ENCODE data around the gene NCKAP1.
"Not testable (repeated sequence)": the region's sequence is repeated elsewhere in the genome, so short reads cannot be mapped to it uniquely, and the experiment has no call there.

NCKAP1 gene

DNA sequence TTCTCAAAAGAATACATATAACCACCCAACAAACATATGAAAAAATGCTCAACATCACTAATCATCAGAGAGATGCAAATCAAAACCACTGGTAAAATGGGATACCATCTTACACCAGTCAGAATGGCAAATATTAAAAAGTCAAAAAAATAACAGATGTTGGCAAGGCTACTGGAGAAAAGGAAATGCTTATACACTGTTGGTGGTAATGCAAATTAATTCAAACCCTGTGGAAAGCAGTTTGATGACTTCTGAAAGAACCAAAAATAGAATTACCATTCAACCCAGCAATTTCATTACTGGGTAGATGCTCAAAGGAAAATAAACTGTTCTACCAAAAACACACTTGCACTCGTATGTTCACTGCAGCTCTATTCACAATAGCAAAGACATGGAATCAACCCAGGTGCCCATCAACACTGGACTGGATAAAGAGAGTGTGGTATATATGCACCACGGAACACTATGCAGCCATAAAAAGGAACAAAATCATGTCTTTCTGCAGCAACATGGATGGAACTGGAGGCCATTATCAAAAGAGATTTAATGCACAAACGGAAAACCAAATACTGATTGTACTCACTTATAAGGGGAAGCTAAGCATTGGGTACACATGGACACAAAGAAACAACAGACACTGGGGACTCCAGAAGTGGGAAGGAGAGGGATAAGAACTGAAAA is 38.8 kb downstream of the NCKAP1 start:
- no peak for DNase-seq

DNA sequence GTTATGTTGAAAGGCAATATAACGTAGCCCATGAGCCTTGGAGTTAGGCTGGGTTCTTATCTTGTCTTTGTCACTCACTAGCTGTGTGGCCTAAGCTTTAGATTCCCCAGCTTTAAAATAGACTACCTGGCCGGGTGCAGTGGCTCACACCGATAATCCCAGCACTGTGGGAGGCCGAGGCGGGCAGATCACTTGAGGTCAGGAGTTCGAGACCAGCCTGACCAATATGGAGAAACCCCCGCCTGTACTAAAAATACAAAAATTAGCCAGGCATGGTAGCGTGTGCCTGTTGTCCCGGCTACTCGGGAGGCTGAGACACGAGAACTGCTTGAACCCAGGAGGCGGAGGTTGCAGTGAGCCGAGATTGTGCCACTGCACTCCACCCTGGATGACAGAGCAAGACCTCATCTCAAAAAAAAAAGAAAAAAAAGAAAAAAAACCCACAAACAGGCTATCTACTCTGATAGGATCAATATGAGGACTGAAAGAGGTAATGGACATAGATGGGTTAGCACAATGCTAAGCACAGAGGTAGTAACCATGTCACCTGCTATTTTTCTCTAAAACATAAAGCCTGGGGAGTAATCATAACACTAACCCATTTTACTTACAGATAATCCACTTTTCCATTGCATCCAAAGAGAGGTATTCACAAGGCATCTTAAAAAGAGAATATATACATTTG is 43.9 kb downstream of the NCKAP1 start:
- DNase-seq: no peak

DNA sequence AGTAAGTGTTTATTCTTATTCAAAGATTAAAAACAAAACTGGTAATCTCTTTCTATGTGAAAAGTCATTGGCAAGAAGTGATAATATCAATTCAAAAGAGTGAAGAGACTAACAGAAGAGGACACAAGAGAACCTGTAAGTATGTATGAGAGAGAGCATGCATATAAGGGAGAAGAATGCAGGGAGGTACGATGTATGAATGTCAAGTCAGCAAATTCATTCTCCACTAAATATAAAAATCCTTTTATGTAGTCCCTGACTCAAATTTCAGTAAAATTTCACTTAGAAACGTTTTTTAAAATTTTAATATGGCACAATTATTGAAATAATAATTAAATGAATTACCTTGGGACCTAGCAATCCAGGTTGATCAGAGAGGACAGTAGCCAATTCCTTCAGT is 55.3 kb downstream of the NCKAP1 start:
- no peak for DNase-seq

DNA sequence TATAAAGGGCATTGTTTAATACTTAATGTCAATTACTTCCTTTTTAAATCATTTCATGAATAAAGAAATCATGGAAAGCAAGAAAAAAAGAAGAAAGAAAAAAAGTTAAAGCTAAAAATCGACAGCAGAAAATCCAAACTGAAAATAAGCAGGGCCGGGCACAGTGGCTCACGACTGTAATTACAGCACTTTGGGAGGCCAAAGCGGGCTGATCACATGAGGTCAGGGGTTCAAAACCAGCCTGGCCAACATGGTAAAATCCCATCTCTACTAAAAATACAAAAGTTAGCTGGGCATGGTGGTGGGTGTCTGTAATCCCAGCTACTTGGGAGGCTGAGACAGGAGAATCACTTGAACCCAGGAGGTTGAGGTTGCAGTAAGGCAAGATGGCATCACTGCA is 56.8 kb downstream of the NCKAP1 start:
- not testable (repeated sequence) for DNase-seq

DNA sequence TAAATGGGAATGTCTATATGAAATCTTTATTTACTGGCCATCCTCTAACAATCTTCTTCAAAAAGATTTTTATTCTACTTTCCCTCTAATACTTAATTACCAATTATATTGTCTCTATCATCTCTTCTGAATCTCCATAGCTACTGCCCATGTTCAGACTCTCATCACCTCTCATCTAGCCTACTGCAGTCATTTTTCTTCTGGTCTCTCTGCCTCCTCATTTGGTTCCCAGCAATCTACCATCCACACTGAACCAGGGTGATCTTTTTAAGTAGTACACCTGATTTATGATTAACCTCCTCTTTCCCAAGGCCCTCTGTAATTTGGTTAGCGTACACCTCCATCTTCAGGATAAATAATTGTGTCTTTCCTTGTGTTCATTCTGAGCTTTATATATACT is 57.6 kb downstream of the NCKAP1 start:
- DNase-seq: no peak

DNA sequence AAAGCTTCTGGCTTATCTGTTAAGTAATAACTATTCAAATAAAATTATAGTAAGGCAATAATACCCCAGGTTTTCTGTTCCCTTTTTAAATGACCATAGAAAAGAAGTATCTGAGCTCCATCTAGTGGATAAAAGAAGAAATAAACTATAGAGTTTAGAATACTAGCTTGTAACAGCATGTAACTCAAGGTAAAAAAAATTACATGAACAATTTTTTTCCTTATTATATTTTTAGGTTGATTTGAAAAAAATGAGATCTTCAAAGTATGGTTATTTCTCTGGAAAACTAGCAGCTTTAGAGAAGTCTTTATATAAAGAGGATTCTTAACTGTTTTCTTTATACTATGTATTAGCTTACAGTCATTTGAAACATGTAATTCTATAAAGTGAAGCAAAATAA is 58.1 kb downstream of the NCKAP1 start:
- DNase-seq: peak; percentile 23

DNA sequence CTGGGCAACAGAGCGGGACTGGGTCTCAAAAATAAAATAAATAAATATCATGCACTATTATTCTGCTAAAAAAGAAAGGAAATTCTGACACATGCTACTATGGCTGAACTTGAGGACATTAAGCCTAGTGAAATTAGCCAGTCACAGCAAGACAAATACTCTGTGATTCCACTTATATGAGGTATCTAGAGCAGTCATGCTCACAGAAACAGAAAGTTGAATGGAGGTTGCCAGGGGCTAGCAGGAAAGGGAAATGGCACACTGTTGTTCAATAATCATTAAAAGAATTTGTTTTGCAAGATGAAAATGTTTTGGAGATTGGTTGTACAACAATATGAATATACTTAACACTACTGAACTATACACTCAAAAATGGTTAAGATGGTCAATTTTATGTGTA is 60.8 kb downstream of the NCKAP1 start:
- DNase-seq: no peak

DNA sequence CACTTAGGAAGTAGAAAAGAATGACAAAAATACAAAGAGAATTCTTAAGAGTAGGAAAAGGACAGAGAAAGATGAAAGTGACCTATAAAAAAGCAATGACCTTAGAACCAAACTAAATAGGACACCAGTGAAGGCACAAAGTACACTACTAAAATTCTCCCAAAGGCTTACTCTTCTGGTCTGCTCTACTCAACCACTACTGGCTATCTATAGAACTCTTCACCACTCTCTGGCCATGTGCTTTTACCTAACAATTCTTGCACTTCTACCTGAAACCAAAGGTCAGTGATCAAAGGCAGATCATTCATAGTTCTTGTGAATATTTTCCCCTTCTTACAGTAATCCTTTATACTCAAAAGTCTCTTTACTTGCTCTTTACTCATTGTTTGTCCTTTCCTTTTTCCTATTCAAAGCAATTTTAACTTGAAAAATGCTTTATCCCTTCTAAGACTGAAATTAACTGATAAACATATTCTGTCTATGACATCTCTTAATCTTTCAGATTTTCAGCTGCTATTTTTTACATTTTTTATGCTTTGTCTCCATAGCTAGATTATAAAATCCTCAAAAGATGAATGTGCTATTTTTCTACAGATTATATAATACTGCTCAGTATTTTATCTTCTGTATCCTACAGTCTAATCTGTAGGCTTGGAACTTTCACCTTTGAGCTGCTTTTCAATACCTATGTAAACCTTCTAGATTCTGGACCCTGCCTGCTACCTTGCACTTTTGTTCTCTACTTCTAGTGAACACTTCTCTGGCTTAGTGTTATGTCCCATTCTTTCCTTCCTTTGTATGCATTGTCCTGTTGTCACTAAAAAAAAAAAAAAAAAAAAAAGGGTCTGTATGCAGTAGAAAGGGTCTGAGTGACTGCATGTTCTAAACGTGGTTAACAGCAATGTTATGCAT is 64.6 kb downstream of the NCKAP1 start:
- no peak for DNase-seq

DNA sequence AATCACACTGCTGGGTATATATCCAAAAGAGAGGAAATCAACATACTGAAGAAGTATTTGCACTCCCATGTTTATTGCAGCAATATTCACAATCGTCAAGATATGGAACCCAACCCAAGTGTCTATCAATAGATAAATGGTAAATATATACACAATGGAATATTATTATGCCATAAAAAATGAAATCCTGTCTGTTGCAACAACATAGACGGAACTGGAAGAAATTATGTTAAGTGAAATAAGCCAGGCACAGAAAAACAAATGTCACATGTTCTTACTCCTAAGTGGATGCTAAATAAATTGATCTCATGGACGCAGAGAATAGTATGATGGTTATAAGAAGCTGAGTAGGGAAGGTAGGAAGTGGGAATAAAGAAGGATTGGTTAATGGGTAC is 65.7 kb downstream of the NCKAP1 start:
- no peak for DNase-seq

DNA sequence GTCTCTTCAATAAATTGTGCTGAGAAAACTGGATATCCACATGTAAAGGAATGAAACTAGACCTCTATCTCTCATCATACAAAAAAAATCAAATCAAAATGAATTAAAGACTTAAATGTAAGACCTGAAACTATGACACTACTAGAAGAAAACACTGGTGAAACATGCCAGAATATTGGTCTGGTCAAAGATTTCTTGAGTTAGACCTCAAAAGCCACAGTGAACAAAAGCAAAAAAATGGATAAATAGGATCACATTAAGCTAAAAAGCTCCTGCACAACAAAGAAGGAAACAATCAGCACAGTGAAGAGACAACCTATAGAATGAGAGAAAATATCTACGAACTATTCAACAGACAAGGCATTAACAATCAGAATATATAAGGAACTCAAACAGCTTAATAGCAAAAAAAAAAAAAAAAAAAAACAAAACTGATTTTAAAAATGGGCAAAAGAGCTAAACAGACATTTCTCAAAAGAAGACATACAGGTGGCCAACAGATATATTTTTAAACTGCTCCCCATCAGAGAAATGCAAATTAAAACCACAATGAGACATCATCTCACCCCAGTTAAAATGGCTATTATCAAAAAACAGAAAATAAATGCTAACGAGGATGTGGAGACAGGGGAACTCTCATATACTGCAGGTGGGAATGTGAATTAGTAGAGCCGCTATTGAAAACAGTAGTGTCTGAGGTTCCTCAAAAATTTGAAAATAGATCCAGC is 66.3 kb downstream of the NCKAP1 start:
- no peak for DNase-seq

DNA sequence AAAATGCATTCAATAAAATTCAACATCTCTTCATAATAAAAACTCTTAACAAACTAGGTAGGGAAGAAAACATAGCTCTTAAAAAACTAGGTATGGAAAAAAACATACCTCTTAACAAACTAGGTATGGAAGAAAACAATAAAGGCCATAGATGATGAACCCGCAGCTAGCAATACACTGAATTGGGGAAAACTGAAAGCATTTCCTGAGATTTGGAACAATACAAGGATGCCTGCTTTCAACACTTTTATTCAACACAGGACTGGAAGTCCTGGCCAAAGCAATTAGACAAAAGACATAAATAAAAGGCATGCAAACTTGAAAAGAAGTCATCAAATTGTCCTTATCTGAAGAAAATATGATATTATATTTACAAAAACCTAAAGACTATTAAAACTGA is 67.8 kb downstream of the NCKAP1 start:
- DNase-seq: no peak

DNA sequence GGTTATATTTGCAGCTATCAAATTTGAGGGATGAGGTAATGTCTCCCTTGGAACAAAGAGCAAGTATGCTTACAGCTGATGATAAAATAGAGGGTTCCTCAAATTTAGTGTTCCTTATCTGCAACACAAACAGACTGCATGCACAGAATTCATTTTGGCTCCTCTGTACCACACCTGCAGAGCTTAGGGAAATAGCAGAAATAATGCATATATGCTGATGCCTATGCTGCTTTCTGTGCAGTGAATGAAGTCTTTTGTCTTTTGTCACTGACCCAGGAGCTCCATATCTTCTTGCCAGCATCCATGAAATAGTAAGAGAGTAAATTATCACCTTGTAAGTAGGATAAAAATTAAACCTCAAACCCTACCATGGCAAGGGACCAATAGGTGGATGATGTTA is 69.8 kb downstream of the NCKAP1 start:
- DNase-seq: no peak

DNA sequence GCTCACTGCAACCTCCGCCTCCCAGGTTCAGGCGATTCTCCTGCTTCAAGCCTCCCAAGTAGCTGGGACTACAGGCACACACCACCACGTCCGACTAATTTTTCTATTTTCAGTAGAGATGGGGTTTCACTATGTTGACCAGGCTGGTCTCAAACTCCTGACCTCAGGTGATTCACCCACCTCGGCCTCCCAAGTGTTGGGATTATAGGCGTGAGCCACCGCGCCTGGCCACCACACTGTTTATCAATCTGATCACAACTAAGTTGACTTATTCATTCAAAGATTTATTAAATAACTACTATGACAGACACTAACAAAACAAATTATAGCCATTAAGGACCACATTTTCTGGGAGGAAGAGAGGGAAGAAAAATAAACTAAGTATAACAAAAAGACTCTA is 71.9 kb downstream of the NCKAP1 start:
- DNase-seq: not testable (repeated sequence)

DNA sequence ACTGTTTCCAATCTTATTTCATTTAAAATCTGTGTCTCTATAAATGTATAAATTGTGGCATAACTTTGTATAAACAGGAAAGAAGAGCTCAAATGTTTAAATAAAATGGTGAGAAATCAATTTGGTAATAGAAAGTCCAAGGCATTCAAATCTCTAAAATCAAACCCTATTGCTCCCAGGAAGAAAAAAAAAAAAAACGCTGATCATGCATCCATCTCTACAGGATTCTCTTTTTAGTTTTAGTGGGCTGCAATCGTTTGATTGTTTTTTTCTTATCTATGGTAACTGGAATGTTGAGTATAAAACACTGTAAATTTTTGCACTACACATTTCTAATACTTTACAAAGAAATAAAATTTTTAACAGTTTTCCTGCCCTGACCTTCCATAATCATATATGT is 75.6 kb downstream of the NCKAP1 start:
- DNase-seq: no peak

DNA sequence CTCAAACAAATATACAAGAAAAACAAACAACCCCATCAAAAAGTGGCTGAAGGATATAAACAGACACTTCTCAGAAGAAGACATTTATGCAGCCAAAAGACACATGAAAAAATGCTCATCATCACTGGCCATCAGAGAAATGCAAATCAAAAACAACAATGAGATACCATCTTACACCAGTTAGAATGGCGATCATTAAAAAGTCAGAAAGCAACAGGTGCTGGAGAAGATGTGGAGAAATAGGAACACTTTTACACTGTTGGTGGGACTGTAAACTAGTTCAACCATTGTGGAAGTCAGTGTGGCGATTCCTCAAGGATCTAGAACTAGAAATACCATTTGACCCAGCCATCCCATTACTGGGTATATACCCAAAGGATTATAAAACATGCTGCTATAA is 77.4 kb downstream of the NCKAP1 start:
- not testable (repeated sequence) for DNase-seq

DNA sequence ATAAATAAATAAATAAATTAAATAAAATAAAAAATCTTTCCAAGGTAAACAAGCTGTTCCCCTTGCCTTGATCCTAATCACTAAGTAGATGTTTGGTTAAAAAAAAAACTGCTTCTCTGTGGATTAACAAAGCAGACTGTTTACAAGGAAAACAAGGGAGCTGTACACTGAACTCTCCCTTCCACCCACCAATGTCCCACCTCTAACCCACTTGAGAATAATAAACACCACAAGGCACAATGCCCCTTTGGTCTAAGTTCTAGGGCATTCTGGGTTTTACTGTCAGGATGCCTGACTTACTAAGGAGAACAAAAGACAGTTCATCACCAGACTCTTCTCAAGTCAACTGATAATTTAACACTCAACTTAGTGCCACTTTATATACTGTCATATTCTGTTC is 83.5 kb downstream of the NCKAP1 start:
- no peak for DNase-seq

DNA sequence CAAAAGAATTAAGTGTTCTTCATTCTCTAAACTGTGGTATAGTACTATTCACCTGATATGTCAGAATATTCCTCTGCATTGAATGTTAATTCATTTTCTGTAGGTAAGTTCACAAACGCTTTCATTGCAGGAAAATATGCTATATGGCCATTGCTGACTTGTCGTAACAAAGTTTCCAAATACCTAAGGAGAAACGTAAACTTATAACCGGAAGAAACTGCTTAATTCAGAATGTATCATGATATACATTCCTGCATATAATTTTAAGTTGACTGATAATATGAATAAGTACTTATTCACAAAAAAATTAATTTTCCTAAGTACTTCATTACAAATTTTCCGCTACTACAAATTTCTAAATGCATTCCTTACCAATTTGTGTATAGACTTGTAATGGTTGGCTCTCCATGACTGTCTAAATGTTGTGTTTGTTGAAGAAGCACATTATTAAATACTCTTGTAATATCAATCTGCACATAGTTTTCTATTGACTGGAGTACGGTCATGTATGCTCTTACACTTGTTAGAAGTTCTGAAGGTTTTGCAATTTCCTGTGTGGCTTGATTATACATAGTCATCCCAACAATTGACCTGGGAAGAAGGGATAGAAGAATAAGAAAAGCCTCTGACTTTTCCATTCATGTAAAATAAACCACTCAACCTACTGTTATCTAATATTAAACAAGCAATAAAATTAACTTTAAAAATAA is 85.4 kb downstream of the NCKAP1 start:
- no peak for DNase-seq

DNA sequence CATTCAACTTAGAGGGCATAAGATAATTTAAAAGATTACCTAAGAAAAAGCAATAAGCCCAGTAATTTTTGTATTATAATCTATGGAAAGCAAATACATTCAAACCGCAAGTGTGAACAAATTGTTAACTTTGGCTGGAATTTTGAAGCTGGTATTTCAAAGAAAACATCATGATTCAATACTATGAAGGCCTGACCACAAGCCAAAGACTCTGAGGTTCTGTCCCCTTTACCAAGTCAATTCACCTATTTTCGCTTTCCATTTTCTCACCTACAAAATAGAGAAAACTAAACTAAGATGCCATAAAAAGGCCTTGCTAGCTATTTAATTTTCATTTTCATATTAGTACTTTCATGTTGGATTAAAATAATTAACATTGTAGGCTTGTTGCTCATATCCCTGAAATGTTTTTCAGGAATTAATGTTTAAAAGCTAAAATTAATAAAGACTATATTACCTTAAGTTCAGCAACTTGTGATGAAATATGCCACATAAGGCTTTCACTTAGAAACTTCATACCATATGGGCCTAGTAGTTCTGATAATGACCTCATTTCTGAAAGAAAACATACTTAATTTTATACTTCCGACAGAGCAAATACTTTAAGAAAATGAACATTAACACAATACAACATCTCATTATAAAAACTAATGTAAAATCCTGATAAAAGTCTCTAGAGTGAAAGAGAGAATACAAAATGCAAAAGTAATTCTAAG is 86.2 kb downstream of the NCKAP1 start:
- DNase-seq: no peak

DNA sequence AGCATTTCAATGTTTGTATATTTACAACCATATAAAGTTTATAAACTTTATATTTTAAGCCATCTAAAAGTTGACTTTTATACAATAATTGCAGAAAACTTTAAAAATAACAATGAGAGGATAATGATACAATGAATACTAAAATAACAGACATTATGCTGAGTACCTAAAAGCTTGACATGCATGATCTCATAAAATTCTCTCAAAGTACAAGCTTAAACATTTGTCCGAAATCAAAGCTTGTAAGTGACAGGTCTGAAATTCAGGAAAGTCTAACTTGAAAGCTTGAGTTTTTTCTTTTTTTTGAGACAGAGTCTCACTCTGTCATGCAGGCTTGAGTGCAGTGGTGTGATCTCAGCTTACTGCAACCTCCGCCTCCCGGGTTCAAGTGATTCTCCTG is 87.7 kb downstream of the NCKAP1 start:
- DNase-seq: no peak

DNA sequence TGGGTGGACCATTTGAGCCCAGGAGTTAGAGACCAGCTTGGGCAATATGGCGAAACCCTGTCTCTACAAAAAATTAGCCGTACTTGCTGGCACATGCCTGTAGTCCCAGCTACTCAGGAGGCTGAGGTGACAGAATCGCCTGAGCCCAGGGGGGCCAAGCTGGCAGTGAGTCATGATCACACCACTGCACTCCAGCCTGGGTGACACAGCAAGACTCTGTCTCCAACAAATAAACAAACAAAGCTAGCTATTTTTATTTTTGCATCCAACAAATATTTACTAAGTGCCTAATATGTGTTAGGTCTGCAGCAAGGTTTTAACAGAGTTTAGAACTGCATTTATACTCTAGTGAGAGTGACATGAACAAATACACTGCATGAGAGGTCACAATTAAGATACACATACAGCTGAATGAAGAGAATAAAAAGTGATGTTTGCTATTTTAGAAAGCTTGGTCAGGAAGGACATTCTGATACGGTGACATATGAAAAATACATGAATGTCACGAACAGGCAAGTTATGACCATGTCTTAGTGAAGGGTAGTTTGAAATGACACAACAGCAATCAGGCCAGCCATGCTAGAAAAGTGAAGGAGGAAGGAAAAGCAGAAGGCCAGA is 88.6 kb downstream of the NCKAP1 start:
- no peak for DNase-seq

DNA sequence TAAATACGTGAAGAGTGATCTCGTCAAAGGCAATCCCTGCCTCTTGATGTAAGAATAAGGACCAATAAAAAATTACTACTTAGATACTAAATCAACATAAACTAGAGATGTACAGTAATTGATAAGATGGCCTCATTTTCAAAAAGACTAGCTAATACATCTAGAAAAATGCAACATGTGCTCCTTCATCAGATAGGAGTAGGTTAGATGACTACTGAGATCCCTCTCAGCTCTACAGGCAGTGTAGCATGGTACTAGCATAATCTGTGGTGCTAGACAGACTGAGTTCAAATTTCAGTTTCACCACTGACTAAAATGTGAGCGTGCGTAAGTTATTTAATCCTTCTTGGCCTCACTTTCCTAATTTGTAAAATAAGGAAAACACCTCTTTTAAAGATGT is 89.2 kb downstream of the NCKAP1 start:
- DNase-seq: no peak

Measured in NCI-H2171 (cell line).